WTC11 (cell line): ENCODE results near the gene EIF4G2. TPM values are rescaled to one million over a fixed set of nuclear protein-coding genes. Genes with fewer than 3 reads are reported as not detected.

Source experiments
- ATAC-seq: fragments of 200-7000 bp; cut with Tn5 transposase; 2 replicates; pipeline ENCODE4 v1.10.0; 2021; ENCODE audit warnings: mild to moderate bottlenecking, moderate library complexity
- CTCF ChIA-PET: fragments of 300-600 bp; sonication (Branson Sonifier 250); formaldehyde crosslinking; loops from one replicate; lab custom pipeline; 2021; ENCODE audit warnings: antibody characterized with exemption; lab: Charles Lee
- POLR2A ChIA-PET: fragments of 350-600 bp; sonication (Branson Sonifier 250); formaldehyde crosslinking; loops from one replicate; lab custom pipeline; 2021; ENCODE audit warnings: antibody characterized with exemption; lab: Charles Lee
- DNase-seq: peaks from one replicate; pipeline ENCODE4 v3.0.0; 2021; ENCODE audit warnings: low spot score
- H3K27ac Mint-ChIP-seq: 2 replicates; pipeline ENCODE4 v1.8.0; 2021; ENCODE audit warnings: mixed read lengths
- H3K27me3 Mint-ChIP-seq: 2 replicates; pipeline ENCODE4 v1.8.0; 2021; ENCODE audit warnings: low read depth, mild to moderate bottlenecking, moderate library complexity, mixed read lengths
- H3K36me3 Mint-ChIP-seq: 2 replicates; pipeline ENCODE4 v1.8.0; 2021; ENCODE audit warnings: mixed read lengths
- H3K4me1 Mint-ChIP-seq: 2 replicates; pipeline ENCODE4 v1.8.0; 2022; ENCODE audit warnings: mixed read lengths
- H3K4me3 Mint-ChIP-seq: 2 replicates; pipeline ENCODE4 v1.8.0; 2021; ENCODE audit warnings: mild to moderate bottlenecking, moderate library complexity, mixed read lengths
- H3K9me3 Mint-ChIP-seq: 2 replicates; pipeline ENCODE4 v1.8.0; 2021; ENCODE audit warnings: mixed read lengths
- ATF2 ChIP-seq: sonication (generic); formaldehyde crosslinking; IDR thresholded peaks from 2 replicates; pipeline ENCODE4 v1.8.1; 2022; ENCODE audit warnings: low read depth, missing genetic modification reagents, borderline replicate concordance
- EMX1 ChIP-seq: fragments of 250-450 bp; sonication (Bioruptor Pico); IDR thresholded peaks from 2 replicates; pipeline ENCODE4 v1.8.0; 2021; ENCODE audit warnings: mild to moderate bottlenecking
- ERG ChIP-seq: fragments of 250-450 bp; sonication (Bioruptor Pico); IDR thresholded peaks from 2 replicates; pipeline ENCODE4 v1.8.0; 2021; ENCODE audit warnings: mild to moderate bottlenecking
- ESRRA ChIP-seq: sonication (generic); formaldehyde crosslinking; IDR thresholded peaks from 2 replicates; pipeline ENCODE4 v1.8.1; 2022; ENCODE audit warnings: mild to moderate bottlenecking, missing genetic modification reagents, borderline replicate concordance
- FOXJ3 ChIP-seq: sonication (generic); formaldehyde crosslinking; IDR thresholded peaks from 2 replicates; pipeline ENCODE4 v1.9.0; 2021; ENCODE audit warnings: missing genetic modification reagents, mild to moderate bottlenecking, borderline replicate concordance
- FOXP1 ChIP-seq: sonication (generic); formaldehyde crosslinking; IDR thresholded peaks from 2 replicates; pipeline ENCODE4 v1.8.0; 2022; ENCODE audit warnings: missing genetic modification reagents, mild to moderate bottlenecking, moderate library complexity, borderline replicate concordance
- GABPB1 ChIP-seq: sonication (generic); formaldehyde crosslinking; IDR thresholded peaks from 2 replicates; pipeline ENCODE4 v1.8.1; 2023; ENCODE audit warnings: mild to moderate bottlenecking, missing genetic modification reagents
- HMGA2 ChIP-seq: fragments of 250-450 bp; sonication (Bioruptor Pico); IDR thresholded peaks from 2 replicates; pipeline ENCODE4 v1.4.0; 2021; ENCODE audit warnings: mild to moderate bottlenecking, moderate library complexity
- MYBL2 ChIP-seq: sonication (generic); formaldehyde crosslinking; IDR thresholded peaks from 2 replicates; pipeline ENCODE4 v1.8.1; 2023; ENCODE audit warnings: mild to moderate bottlenecking, moderate library complexity, missing genetic modification reagents
- NFATC4 ChIP-seq: fragments of 250-450 bp; sonication (Bioruptor Pico); IDR thresholded peaks from 2 replicates; pipeline ENCODE4 v1.9.0; 2021; ENCODE audit warnings: mild to moderate bottlenecking
- PRRX2 ChIP-seq: fragments of 250-450 bp; sonication (Bioruptor Pico); IDR thresholded peaks from 2 replicates; pipeline ENCODE4 v1.8.0; 2021; ENCODE audit warnings: mild to moderate bottlenecking
- RELA ChIP-seq: sonication (generic); formaldehyde crosslinking; IDR thresholded peaks from 2 replicates; pipeline ENCODE4 v1.8.1; 2022; ENCODE audit warnings: missing genetic modification reagents, mild to moderate bottlenecking, borderline replicate concordance
- RORB ChIP-seq: fragments of 250-450 bp; sonication (Bioruptor Pico); IDR thresholded peaks from 2 replicates; pipeline ENCODE4 v1.9.0; 2021; ENCODE audit warnings: mild to moderate bottlenecking
- SMAD3 ChIP-seq: sonication (generic); formaldehyde crosslinking; IDR thresholded peaks from 2 replicates; pipeline ENCODE4 v1.8.0; 2022; ENCODE audit warnings: missing genetic modification reagents, mild to moderate bottlenecking, borderline replicate concordance
- SOX15 ChIP-seq: fragments of 250-450 bp; sonication (Bioruptor Pico); IDR thresholded peaks from 2 replicates; pipeline ENCODE4 v1.9.0; 2021; ENCODE audit warnings: mild to moderate bottlenecking
- ZBTB21 ChIP-seq: sonication (generic); formaldehyde crosslinking; IDR thresholded peaks from 2 replicates; pipeline ENCODE4 v1.8.1; 2023; ENCODE audit warnings: mild to moderate bottlenecking, missing genetic modification reagents, borderline replicate concordance
- ZNF138 ChIP-seq: sonication (generic); formaldehyde crosslinking; conservative IDR thresholded peaks from 2 replicates; pipeline ENCODE4 v1.8.1; 2022; ENCODE audit warnings: mild to moderate bottlenecking, moderate library complexity, missing genetic modification reagents
- ZNF232 ChIP-seq: sonication (generic); formaldehyde crosslinking; IDR thresholded peaks from 2 replicates; pipeline ENCODE4 v1.8.0; 2022; ENCODE audit warnings: mild to moderate bottlenecking, missing genetic modification reagents
- ZNF416 ChIP-seq: fragments of 250-450 bp; sonication (Bioruptor Pico); IDR thresholded peaks from 2 replicates; pipeline ENCODE4 v1.9.0; 2021; ENCODE audit warnings: mild to moderate bottlenecking, inconsistent platforms
- ZNF425 ChIP-seq: fragments of 250-450 bp; sonication (Bioruptor Pico); conservative IDR thresholded peaks from 2 replicates; pipeline ENCODE4 v1.9.0; 2021; ENCODE audit warnings: mild to moderate bottlenecking
- ZNF671 ChIP-seq: fragments of 250-450 bp; sonication (Bioruptor Pico); IDR thresholded peaks from 2 replicates; pipeline ENCODE4 v1.8.0; 2021; ENCODE audit warnings: mild to moderate bottlenecking
- total RNA-seq: library from RNA; stranded (reverse); gene quantifications from 3 replicates; pipeline ENCODE4 v1.2.3, GENCODE V29; 2021
- TF ChIP-seq, protein P1 (sequence below): sonication (generic); formaldehyde crosslinking; IDR thresholded peaks from 2 replicates; pipeline ENCODE4 v1.8.1; 2023; ENCODE audit warnings: mild to moderate bottlenecking, moderate library complexity, missing genetic modification reagents
- TF ChIP-seq, protein P2 (sequence below): fragments of 250-450 bp; sonication (Bioruptor Pico); IDR thresholded peaks from 2 replicates; pipeline ENCODE4 v1.9.0; 2021; ENCODE audit warnings: mild to moderate bottlenecking

EIF4G2 gene
- total RNA-seq, 1 experiment from 2014 or later: 906 TPM

- CTCF ChIA-PET: interaction anchor here (1.5 to 2.3 kb wide), 5 partner anchors 8 to 243 kb away, joined by 3 to 21 read pairs (median 7); no protein-coding TSS in a partner anchor
- Mint-ChIP-seq H3K27ac (no peak overlapping the region), H3K9me3 (no peaks in the 10 kb centered on the region), H3K4me3 (no peak overlapping the region), H3K4me1 (peaks cover 11% of the 10 kb centered on the region), H3K36me3 (no peaks in the 10 kb centered on the region), H3K27me3 (no peaks in the 10 kb centered on the region; the same call in 1 of the 2 replicates)
- TF ChIP-seq, protein P1, sequence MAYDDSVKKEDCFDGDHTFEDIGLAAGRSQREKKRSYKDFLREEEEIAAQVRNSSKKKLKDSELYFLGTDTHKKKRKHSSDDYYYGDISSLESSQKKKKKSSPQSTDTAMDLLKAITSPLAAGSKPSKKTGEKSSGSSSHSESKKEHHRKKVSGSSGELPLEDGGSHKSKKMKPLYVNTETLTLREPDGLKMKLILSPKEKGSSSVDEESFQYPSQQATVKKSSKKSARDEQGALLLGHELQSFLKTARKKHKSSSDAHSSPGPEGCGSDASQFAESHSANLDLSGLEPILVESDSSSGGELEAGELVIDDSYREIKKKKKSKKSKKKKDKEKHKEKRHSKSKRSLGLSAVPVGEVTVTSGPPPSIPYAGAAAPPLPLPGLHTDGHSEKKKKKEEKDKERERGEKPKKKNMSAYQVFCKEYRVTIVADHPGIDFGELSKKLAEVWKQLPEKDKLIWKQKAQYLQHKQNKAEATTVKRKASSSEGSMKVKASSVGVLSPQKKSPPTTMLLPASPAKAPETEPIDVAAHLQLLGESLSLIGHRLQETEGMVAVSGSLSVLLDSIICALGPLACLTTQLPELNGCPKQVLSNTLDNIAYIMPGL (CRISPR knock-in tag): no peak
- TF ChIP-seq HMGA2 (no peak), NFATC4 (CRISPR knock-in tag) (no peak), ZNF671 (CRISPR knock-in tag) (no peak), ESRRA (no peak), FOXJ3 (CRISPR knock-in tag) (no peak), ZBTB21 (CRISPR knock-in tag) (no peak), ZNF416 (CRISPR knock-in tag) (no peak), FOXP1 (CRISPR knock-in tag) (no peak)
- POLR2A ChIA-PET: interaction anchor here (0.8 to 1.8 kb wide), 2 partner anchors 11 to 24 kb away, joined by 3 to 6 read pairs; partner anchors contain the start of gene EIF4G2
- ATAC-seq: no peak
- no peak for DNase-seq
Measured at GRCh38 chr11:10785146-10785474, 23.6 kb downstream of the EIF4G2 start.

DNA sequence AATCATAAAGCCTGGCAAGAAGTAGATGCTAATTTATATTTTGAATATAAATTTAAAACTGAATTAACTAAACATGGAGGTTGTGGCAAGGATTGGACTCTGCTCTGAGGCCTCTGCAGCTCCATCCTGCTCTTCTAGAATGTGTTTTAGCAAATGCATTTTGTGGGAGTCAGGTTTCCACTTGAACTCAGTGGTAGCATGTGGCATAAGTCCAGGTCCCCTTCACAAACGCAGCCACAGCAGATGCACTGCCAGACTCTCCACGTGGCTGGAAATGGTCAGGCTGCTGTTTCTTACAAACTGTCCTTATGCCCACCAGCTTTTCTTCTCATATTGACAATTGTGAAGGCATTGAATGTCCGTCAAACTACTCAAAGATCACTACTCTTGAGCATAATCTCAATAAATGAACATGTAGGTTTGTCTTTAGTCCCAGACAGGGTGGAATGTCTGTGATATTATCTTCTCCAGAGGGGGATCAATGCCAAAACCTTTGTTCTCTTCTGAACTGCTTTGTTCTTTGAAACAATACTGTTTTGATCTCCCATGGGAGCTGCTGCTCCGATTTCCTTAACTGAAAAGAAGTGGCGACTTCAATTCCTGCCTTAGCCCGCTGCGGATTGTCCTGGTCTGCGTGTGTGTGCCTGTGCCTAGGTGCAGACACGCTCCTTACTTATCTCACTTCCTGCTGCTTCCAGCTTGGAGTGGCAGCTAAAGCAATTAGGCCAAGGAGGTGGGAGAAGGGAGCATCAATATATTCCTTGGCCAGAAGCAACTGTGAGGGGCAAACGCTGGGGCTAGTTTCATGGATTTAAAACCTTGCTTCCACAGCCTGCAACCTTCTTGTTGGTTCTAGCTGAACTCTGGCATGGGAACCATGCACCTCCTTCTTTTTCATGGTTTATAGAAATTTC is 24.2 kb downstream of the EIF4G2 start:
- peaks cover 11% of the 10 kb centered on the region for H3K4me1 Mint-ChIP-seq
- ChIA-PET CTCF (interaction anchor here (0.7 to 2.3 kb wide), 6 partner anchors 8 to 243 kb away, joined by 3 to 21 read pairs (median 6); no protein-coding TSS in a partner anchor), POLR2A (interaction anchor here (1.8 kb wide), 1 partner anchor 24 kb away, joined by 6 read pairs; the partner anchor contains the start of gene EIF4G2)
- H3K27ac Mint-ChIP-seq: no peak overlapping the region; the same call in 1 of the 2 replicates
- H3K9me3 Mint-ChIP-seq: no peaks in the 10 kb centered on the region
- DNase-seq (no peak), ATAC-seq (no peak; the same call in 1 of the 2 replicates)
- no peaks in the 10 kb centered on the region for H3K36me3 Mint-ChIP-seq
- no peaks in the 10 kb centered on the region; the same call in 1 of the 2 replicates for H3K27me3 Mint-ChIP-seq
- TF ChIP-seq ZNF138: no peak
- TF ChIP-seq PRRX2 (CRISPR knock-in tag): no peak
- TF ChIP-seq GABPB1 (CRISPR knock-in tag): no peak
- TF ChIP-seq RORB (CRISPR knock-in tag): no peak
- TF ChIP-seq MYBL2 (CRISPR knock-in tag): no peak
- TF ChIP-seq ATF2 (CRISPR knock-in tag): no peak
- TF ChIP-seq ZNF232: no peak
- TF ChIP-seq, protein P2, sequence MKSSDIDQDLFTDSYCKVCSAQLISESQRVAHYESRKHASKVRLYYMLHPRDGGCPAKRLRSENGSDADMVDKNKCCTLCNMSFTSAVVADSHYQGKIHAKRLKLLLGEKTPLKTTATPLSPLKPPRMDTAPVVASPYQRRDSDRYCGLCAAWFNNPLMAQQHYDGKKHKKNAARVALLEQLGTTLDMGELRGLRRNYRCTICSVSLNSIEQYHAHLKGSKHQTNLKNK: no peak
- no peak for TF ChIP-seq SMAD3 (CRISPR knock-in tag)
- no peak for TF ChIP-seq EMX1
- H3K4me3 Mint-ChIP-seq: no peak overlapping the region

GRCh38 chr11:10780040-10780439 is 28.7 kb downstream of the EIF4G2 start:
- CTCF ChIA-PET: interaction anchor here (1.2 to 3.8 kb wide), 3 partner anchors 10 to 154 kb away, joined by 3 to 18 read pairs (median 11); no protein-coding TSS in a partner anchor
- H3K9me3 Mint-ChIP-seq: no peaks in the 10 kb centered on the region
- H3K27me3 Mint-ChIP-seq: no peaks in the 10 kb centered on the region; the same call in 1 of the 2 replicates
- H3K4me3 Mint-ChIP-seq: no peak overlapping the region
- TF ChIP-seq SOX15 (CRISPR knock-in tag) (no peak), RELA (CRISPR knock-in tag) (no peak), ERG (CRISPR knock-in tag) (no peak), ZNF425 (CRISPR knock-in tag) (no peak), PRRX2 (CRISPR knock-in tag) (no peak), HMGA2 (no peak)
- TF ChIP-seq, all 79 proteins: peak for 0
- DNase-seq: no peak
- peaks cover 29% of the 10 kb centered on the region for H3K36me3 Mint-ChIP-seq
- H3K4me1 Mint-ChIP-seq: peaks cover 9% of the 10 kb centered on the region
- no peak for ATAC-seq
- POLR2A ChIA-PET: no interaction called here
- H3K27ac Mint-ChIP-seq: peak overlapping the region; percentile 74; the same call in 1 of the 2 replicates
